ENCODE measurements around the gene ATP8B1.

Gene ATP8B1

GRCh38 chr18:57827646-57828045, 24.5 kb upstream of the ATP8B1 start:
- TF ChIP-seq, protein P1, sequence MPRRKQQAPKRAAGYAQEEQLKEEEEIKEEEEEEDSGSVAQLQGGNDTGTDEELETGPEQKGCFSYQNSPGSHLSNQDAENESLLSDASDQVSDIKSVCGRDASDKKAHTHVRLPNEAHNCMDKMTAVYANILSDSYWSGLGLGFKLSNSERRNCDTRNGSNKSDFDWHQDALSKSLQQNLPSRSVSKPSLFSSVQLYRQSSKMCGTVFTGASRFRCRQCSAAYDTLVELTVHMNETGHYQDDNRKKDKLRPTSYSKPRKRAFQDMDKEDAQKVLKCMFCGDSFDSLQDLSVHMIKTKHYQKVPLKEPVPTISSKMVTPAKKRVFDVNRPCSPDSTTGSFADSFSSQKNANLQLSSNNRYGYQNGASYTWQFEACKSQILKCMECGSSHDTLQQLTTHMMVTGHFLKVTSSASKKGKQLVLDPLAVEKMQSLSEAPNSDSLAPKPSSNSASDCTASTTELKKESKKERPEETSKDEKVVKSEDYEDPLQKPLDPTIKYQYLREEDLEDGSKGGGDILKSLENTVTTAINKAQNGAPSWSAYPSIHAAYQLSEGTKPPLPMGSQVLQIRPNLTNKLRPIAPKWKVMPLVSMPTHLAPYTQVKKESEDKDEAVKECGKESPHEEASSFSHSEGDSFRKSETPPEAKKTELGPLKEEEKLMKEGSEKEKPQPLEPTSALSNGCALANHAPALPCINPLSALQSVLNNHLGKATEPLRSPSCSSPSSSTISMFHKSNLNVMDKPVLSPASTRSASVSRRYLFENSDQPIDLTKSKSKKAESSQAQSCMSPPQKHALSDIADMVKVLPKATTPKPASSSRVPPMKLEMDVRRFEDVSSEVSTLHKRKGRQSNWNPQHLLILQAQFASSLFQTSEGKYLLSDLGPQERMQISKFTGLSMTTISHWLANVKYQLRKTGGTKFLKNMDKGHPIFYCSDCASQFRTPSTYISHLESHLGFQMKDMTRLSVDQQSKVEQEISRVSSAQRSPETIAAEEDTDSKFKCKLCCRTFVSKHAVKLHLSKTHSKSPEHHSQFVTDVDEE (CRISPR knock-in tag; IDR thresholded peaks at IDR 0.05), result no peak
- ATAC-seq, result no peak

GRCh38 chr18:57826252-57826651, 23.1 kb upstream of the ATP8B1 start:
- no peak for TF ChIP-seq CSDC2 (CRISPR knock-in tag; IDR thresholded peaks at IDR 0.05)
- TF ChIP-seq SNAI2 (CRISPR knock-in tag; IDR thresholded peaks at IDR 0.05), result no peak
- TF ChIP-seq GLIS3 (CRISPR knock-in tag; IDR thresholded peaks at IDR 0.05), result no peak
- no peak for TF ChIP-seq ZFP3 (CRISPR knock-in tag; IDR thresholded peaks at IDR 0.05)
- TF ChIP-seq, protein P2, sequence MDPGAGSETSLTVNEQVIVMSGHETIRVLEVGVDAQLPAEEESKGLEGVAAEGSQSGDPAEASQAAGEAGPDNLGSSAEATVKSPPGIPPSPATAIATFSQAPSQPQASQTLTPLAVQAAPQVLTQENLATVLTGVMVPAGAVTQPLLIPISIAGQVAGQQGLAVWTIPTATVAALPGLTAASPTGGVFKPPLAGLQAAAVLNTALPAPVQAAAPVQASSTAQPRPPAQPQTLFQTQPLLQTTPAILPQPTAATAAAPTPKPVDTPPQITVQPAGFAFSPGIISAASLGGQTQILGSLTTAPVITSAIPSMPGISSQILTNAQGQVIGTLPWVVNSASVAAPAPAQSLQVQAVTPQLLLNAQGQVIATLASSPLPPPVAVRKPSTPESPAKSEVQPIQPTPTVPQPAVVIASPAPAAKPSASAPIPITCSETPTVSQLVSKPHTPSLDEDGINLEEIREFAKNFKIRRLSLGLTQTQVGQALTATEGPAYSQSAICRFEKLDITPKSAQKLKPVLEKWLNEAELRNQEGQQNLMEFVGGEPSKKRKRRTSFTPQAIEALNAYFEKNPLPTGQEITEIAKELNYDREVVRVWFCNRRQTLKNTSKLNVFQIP (CRISPR knock-in tag; IDR thresholded peaks at IDR 0.05; ENCODE audit: borderline replicate concordance, low read depth), result no peak
- TF ChIP-seq, protein P1 (CRISPR knock-in tag; IDR thresholded peaks at IDR 0.05), result no peak
- TF ChIP-seq ISL1 (CRISPR knock-in tag; IDR thresholded peaks at IDR 0.05), result no peak
- ATAC-seq, result no peak

DNA sequence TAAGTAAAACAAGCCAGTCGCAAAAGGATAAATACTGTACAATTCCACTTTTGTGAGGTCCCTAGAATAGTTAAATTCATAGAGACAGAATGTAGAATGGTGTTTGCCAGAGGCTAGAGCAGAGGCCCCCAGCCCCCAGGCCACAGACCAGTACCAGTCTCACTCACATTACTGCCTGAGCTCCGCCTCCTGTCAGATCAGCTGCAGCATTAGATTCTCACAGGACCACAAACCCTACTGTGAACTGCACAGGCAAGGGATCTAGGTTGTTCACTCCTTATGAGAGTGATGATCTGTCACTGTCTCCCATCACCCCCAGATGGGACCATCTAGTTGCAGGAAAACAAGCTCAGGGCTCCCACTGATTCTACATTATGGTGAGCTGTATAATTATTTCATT, 17.5 kb upstream of the ATP8B1 start:
- ATAC-seq, result peak; percentile 54

DNA sequence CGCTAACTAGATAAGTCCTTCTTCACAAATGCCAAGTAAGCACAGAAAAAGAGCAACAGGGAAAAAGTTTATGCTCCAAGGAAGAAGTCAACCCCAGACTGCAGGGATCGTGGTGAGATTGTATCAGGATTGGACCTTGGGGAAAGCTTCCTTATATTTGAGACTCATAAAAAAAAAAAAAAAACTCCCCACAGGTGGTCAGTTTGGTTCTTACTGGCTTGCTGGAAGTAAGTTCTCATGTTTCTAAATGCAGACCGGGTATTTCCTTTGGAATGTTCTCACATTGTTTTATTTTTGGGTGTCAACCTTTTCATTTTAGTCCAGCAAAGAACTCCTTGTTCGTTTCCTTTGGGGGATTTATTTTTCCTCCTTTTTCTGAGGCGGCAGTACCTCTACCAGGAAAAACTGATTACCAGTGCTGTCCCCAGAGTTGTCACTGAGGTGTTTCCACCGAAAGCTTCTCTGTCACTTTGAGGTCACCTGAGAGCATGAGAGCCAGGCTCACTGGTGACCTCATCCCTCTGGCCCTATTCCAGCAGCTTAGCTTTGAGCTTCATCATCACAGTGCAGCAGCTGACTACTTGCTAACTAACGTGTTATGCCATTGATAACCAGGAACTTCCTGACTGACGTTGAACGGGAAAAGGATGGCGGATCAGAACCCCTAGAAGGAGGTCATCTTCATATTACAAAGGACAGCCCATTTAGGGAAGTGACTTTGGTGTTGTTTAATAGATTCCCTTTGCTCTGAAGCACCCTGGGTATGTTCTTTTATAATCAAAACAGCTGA, 16.8 kb upstream of the ATP8B1 start:
- TF ChIP-seq TCF4 (CRISPR knock-in tag; IDR thresholded peaks at IDR 0.05; ENCODE audit: borderline replicate concordance) (no peak), RARB (CRISPR knock-in tag; IDR thresholded peaks at IDR 0.05) (no peak), CSDC2 (CRISPR knock-in tag; IDR thresholded peaks at IDR 0.05) (no peak), BACH2 (CRISPR knock-in tag; IDR thresholded peaks at IDR 0.05; ENCODE audit: borderline replicate concordance) (no peak)
- TF ChIP-seq, protein P1 (CRISPR knock-in tag; IDR thresholded peaks at IDR 0.05), result no peak
- TF ChIP-seq, protein P2 (CRISPR knock-in tag; IDR thresholded peaks at IDR 0.05; ENCODE audit: borderline replicate concordance, low read depth), result no peak
- TF ChIP-seq, protein P3, sequence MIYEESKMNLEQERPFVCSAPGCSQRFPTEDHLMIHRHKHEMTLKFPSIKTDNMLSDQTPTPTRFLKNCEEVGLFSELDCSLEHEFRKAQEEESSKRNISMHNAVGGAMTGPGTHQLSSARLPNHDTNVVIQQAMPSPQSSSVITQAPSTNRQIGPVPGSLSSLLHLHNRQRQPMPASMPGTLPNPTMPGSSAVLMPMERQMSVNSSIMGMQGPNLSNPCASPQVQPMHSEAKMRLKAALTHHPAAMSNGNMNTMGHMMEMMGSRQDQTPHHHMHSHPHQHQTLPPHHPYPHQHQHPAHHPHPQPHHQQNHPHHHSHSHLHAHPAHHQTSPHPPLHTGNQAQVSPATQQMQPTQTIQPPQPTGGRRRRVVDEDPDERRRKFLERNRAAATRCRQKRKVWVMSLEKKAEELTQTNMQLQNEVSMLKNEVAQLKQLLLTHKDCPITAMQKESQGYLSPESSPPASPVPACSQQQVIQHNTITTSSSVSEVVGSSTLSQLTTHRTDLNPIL (CRISPR knock-in tag; IDR thresholded peaks at IDR 0.05; ENCODE audit: low read depth), result 0 out of 2 replicates have a peak, but pooled peaks have one; percentile 31
- ATAC-seq, result peak; percentile 83

All from SK-N-SH treated with all-trans-retinoic acid at 6 μM for 48 hours (cell line).